IPS-11a (cell line): ENCODE measurements around the gene DBN1.
"Not testable (repeated sequence)": the region's sequence is repeated elsewhere in the genome, so short reads cannot be mapped to it uniquely, and the experiment has no call there.

Source experiments
- H3K4me3 ChIP-seq: one replicate; pipeline ENCODE4 v1.5.1; 2013; ENCODE audit warnings: low read depth, low read length, control low read depth

Gene DBN1

DNA sequence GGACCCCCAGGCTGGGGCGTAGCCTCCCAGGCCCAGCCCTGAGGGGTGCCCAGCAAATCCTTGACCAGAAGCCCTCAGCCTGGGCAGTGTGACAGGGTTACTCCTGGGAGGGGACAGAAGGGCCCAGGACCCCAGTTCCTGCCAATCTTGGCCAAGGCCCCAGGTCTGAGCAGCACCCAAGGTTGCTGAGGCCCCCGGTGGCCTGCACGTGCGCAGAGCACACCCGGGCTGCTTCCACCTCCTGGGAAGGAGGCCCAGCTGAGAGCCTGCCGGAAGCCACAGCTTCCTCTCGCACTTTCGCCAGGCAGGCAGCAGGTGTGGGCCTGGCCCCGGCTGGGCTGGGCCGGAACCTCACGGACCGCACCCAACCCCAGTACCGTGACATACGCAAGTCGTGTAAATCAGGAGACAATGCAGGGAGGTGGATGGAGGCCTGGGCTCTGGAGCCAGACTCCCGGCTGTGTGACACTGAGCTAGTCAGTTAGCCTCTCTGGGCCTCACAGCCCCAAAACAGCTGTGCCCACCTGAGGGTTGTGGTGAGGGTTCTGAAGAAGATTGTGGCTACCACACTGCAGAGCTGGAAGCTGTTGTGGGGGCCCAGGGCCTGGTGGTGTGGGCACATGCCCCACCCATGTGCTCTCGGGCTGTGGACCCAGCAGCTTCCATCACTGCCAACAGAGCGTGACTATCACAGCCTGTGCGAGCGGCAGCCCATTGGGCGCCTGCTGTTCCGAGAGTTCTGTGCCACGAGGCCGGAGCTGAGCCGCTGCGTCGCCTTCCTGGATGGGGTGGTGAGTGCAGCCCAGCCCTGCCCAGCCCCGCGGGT, 41.9 kb downstream of the DBN1 start:
- no peak overlapping the region for H3K4me3 ChIP-seq

DNA sequence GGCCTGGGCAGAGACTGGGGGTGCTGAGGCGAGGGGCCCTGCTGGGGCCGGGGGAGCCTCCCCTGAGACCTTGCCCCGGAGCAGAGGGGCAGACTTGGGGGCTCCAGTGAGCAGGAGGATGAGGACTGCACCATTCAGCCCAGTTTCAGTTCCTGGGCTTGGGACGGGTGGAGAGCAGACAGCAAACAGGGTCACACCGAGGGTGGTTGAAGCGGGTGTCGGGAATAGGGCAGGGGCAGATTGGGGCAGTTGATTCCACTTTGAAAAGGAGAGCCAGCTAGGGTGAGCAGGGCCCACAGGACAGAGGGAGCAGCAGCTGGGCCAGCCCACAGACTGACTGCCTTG, 42.5 kb downstream of the DBN1 start:
- H3K4me3 ChIP-seq, result no peak overlapping the region

DNA sequence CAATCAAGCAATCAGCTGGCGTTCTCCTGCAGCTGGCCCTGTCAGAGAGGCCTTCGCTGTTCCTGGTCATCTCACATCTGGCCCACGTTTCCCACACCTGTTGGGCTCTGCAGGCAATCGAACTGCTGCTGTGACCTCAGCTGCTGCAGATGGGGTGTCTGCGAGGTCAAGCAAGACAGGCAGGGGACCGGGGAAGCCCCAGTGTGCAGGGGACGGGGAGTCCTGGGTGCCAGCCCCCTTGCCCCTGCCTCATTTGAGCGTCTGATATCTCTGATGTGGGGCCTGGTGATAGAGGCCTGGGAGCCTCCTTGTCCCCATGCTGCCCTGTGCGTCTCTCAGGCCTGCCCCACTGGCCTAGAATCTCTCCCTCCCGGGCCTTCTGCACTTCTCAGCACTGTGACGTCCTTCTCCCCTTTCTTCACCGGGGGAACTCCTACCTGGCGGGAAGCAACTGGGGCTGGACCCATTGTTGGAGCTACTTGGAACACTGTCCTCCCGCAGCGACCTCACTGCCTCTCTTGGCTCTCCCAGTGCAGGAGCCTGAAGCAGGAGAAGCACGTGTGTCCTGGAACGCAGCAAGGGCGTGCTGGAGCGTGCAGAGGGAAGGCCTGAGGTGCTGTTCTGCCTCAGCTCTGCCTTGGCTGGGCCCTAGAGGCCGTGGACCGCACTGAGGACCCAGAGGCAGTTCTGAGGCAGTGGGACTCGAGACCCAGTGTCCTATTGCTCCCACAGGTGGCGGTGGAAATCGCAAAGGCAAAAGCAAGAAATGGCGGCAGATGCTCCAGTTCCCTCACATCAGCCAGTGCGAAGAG, 43.1 kb downstream of the DBN1 start:
- no peak overlapping the region for H3K4me3 ChIP-seq

DNA sequence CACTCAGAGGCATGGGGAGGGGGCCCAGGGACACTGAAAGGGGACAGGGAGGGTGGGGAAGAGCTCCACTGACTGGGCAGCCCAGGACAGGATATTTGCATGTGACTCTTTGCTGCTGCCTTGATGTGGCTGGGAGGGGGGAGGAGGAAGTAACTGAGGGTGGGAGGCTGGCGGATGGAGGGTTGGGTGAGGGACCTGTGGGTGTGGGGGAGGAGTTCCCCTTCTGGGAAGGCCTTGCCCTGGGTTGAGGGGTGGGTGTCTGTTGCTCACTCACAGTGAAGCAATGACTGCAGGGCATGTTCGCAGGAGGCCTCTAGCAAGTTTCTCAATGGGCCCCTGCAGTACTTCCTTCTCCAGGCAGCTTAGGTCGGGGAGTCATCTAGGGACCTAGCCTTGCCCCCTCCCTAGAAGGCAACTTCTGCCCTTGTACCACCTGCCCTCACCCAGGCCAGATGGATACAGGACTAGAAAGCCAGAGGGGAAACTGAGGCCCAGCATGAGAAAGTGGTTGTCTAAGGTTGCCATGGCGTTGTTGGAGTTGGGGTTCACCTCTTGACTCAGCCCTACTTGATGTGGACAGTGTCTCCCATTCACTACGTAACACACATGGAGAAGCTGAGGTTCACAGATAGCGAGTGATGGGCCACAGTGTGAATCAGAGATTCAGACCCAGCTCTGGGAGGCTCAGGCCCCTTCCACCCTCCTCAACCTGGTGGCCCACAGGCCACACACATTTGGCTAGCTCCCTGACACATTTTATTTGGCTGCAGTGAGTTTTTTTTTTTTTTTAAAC, 44.0 kb downstream of the DBN1 start:
- H3K4me3 ChIP-seq, result no peak overlapping the region

DNA sequence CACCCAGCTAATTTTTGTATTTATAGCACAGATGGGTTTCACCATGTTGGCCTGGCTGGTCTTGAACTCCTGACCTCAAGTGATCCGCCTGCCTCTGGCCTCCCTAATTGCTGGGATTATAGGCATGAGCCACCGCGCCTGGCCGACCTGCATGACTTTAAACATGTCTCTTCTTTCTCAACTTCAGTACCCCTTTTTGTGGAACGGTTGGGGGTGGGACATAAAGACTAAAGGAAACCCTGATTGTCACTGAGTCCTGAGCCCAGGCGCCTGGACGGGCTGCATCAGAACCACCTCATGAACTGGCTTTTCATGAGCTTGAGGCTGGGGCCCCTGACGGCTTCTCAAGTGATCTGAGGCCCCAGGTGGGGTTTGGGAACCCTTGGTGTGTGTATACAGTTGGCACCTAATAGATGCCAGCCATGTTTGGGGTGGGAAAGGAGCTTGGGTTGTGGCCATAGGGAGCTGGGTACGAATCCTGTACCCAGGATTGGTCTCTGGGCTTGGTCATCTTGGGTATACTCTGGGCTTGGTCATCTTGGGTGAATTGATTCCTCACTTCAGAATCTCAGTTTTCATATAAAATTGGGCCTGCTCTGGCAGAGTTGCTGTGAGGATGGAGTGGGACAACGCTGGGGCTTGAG, 44.7 kb downstream of the DBN1 start:
- no peak overlapping the region for H3K4me3 ChIP-seq

DNA sequence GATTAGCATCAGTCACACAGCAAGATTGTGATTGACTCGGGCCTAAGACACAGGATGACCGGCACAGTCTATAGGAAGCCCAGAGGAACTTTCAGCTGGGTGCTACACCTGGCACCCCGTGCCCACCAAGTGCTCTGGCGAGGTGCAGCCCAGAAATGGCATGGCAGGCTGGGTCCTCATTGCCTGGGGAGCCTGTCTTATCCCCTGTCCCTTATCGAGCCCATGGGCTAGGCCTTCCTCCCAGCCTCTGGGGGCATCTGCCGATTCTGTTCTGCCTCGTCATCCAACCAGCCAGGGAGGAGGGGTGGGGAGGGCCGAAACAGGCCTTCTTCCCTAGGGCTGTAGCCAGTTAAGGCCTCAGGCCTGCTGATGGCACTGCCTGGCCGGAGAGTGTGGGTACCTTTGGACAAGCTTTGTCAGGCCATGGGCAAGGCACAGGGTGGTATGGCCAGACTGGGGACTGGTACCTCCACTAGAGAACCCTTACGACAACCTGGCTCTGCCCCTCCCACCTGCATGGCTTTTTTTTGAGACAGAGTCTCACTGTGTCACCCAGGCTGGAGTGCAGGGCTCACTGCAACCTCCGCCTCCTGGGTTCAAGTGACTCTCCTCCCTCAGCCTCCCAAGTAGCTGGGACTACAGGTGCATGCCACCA, 45.4 kb downstream of the DBN1 start:
- no peak overlapping the region for H3K4me3 ChIP-seq

DNA sequence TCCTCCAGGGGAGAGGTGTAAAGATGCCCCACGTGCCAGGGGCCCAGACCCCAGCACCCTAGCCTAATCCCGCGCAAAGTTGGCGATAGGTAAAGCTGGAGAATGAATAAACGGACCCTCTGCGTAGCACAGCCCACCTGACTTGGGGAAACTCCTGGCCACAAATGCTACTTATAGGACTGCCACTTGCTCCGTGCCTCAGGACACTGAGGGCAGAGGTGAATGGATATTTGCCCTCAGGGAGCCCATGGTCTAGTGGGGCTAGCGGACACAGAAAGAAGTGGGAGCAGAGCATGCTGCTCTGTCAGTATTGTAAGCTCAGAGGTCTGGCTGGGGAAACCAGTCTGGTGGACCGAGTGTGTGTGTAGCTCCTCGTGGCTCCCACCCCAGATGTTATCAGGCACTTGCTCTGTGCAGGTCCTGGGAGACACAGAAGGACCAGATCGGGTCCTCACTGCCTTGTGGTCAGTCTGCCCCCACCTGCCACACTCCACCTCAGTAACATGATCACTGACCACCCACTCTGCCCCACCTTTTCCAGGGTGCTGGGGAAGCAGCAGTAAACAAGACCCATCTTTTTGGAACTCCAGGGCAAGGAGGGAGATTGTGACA, 46.1 kb downstream of the DBN1 start:
- peak overlapping the region; percentile 72 for H3K4me3 ChIP-seq

DNA sequence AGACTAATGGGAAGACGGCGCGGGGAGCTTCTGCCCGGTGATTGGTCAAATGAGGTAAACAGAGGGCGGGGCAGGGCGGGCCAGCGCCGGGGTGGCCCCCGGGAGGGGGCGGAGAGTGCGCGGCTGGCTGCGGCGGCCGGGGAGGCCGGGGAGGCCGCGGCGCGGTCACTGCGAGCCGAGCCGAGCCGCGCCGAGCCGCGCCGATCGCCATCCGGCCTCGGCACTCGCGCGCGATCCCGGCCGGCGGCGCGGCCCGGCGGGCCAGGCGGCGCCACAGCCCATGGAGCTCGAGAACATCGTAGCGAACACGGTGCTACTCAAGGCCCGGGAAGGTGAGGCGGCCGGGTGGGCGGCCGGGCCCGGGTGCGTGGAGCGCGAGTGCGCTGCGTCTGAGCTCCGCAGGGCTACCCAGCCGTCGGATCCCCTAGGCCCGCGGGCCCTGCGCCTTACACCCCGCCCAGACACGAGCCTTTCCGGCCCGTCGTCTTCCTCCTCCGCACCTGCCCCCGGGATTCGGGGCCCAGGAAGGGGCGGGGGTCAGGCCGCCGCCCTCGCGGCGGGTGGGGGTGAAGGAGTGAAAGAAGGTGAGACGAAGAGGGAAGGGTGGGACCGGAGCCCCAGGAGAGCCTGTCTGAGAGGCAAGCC, 46.7 kb downstream of the DBN1 start, which contains the start of gene GRK6:
GRK6 (plus strand) TSS at position 111 of the 645 bp plus-strand sequence; CDS start at position 281, 170 bp downstream.
- H3K4me3 ChIP-seq, result peak within 1 kb of the TSS; percentile 72

DNA sequence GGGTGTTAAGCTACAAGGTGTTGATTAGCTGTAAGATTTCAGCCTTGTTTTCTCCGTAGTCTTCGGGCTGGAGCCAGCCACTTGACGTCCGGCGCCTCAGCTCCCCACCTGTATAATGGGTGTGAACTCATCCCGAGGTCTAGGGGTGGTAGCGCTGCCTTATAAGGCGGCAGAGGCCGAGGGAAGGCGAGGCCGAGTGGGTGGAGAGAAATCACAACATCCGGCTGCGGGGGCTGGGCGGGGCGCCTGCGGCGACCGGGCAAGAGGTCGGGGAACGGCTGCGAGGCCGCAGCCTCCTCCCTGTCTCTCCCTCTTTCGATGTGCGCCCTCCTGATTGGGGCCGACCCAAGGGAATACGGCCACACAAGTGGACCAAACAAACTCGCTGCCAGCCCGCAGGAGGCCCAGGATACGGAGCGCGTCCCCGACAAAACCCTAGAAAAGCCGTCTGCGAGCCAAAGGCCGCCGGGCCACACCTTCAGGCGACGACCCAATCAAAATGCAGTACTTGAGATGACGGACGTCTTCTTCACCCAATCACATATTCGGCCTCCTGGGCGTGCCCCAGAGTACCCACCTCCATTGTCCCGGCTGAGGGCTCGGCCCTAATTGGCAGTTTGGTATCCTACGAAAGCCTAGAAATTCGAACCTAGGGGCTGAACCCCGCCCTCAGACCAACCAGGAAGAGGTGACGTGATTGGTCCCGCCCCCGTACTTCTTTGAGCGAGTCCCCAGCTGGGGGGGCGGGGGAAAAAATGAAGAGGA, 47.5 kb downstream of the DBN1 start:
- peak overlapping the region; percentile 68 for H3K4me3 ChIP-seq

DNA sequence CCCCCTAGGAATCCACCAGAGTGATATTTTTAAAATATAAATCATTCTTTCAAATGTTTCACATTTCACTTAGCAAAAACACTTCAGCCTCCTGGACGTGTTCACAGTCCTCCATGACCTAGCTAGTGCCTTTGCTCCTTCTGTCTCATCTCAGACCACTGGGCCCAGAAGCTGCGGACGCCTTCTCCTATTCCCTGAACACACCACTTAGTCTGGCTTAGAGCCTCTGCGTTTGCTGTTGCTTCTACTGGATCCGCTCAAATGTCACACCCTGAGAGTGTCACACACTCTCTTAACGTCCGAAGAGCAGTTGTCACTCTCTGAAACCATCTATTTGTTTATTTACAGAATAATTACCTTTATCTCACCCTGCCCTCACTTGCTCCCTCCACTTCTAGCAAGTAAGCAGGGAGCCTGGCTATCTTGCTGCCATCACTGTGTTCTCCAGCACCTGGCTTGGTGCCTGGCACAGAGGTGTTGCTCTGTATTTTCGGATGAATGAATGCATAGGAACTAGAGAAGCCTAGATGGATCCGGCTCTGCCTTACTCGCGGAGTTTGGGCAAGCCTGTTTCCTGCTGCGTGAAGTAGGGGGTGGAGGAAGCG, 48.1 kb downstream of the DBN1 start:
- H3K4me3 ChIP-seq, result peak overlapping the region; percentile 68

DNA sequence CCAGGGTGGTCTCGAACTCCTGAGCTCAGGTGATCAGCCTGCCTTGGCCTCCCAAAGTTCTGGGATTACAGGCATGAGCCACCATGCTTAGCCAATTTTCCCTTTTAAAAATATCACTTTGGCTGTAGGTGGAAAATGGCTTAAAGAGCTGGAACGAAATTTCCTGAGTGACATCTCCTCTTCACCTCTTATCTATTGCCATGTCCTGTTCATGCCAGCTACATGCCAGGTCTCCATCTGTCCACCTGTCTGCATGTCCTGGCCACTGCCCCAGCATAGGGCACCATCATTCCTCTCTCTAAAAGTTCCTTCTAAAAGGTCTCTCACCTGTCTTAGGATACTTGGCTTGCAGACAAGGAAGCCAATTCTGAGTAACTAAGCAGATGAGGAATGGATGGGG, 49.8 kb downstream of the DBN1 start:
- no peak overlapping the region for H3K4me3 ChIP-seq

DNA sequence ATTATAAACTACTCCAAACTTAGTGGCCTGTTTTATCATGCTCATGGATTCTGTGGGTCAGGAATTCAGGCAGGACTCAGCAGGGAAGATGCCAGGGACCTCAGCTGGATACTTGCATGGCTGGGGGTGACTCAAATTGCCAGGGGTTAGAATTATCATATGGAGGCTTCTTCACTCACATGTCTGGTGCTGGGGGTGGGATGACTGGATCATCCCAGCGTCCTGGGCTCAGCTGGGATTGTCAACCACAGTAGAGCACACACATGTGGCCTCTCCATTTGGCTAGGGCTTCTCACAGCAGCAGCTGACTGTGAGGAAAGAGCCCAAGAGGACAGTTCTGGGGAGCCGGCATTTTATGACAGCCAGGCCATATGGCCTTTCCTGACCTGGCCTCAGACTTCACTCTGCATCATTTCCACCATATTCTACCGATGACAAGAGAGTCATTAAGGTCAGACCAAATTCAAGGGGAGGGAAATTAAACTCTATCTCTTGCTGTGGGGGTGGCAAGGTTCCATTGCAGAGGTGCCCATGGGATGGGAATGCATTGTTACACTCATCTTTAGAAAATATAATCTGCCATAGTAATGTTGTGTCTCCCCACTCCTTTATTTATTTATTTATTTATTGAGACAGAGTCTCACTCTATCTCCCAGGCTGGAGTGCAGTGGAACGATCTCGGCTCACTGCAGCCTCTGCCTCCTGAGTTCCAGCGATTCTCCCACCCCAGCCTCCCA, 52.2 kb downstream of the DBN1 start:
- no peak overlapping the region for H3K4me3 ChIP-seq

DNA sequence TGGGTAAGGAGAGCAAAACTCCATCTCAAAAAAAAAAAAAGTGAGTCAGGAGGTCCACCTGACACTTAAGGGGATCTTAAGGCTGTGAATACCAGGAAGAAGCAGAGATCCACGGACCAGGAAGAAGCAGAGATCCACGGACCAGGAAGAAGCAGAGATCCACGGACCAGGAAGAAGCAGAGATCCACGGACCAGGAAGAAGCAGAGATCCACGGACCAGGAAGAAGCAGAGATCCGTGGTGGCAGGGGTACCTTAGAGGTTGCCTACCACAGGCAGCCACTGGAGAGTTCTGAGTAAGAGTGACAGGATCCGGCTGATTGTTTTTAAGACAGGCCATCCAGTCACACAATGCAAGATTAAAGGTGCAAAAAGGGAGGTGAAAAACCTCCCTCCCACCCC, 53.0 kb downstream of the DBN1 start:
- H3K4me3 ChIP-seq, result not testable (repeated sequence)

DNA sequence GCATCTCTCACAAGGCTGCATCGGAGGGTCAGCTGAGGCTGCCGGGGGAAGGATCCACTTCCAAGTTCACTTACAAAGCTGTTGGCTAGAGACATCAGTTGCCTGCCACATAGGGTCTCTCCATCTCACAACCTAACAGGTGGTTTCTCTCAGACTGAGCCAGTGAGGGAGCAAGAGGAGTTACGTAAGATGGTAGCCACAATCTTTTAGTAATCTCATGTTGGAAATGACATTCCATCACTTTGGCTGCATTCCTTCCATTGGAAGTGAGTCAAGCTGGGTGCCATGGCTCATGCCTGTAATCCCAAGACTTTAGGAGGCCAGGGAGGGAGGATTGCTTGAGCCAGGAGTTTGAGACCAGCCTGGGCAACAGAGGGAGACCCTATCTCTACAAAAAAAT, 54.4 kb downstream of the DBN1 start:
- no peak overlapping the region for H3K4me3 ChIP-seq

DNA sequence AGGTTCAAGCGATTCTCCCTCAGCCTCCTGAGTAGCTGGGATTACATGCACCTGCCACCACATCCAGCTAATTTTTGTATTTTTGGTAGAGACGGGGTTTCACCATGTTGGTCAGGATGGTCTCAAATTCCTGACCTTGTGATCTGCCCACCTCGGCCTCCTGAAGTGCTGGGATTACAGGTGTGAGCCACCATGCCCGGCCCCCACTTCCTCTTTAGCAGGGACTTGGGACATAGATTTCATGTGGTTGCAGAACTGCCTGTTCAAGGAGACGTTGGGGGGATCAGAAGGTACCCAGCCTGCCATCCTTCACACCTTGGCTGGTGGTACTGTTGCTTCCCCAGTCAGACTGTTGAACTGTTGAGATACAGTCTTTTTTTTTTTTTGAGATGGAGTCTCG, 56.4 kb downstream of the DBN1 start:
- H3K4me3 ChIP-seq, result not testable (repeated sequence)

DNA sequence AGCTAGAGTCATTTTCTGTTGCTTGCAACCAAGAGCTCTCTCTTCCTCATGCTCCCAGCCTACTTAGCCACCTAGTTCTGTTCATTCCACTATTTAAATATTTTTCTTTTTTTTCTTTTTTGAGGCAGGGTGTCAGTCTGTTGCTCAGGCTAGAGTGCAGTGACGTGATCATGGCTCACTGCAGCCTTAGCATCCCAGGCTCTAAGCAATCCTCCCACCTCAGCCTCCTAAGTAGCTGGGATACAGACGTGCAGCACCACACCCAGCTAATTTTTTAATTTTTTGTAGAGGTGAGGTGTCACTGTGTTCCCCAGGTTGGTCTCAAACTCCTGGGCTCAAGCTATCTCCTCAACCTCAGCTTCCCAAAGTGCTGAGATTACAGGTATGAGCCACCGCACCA, 59.0 kb downstream of the DBN1 start:
- H3K4me3 ChIP-seq, result no peak overlapping the region

DNA sequence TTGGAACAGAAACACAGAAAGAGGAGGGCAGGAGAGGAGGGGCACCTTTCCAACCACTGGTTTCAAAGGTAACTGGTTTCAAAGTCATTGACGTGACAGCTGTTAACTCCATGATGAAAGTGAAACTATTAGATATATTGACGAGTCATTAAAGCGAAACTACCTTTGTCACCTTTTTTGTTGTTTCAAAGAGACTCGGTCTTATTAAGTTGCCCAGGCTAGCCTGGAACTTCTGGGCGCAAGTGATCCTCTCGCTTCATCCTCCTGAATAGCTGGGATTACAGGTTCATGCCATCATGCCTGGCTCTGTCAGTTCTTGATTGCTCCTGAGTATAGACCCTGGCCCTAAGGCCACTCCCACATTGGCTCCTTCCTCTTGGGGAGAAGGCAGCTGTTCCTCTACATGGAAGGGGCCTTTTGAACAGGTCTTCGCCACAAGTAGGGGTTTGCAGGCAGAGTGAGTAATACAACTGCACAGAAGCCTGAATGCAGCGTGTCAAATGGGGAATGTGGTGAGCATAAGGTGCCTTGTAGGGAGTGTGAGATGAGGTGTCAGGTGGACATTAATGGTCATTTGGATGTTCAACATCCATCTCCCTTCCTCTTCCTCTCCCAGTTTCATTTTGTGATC, 60.7 kb downstream of the DBN1 start:
- no peak overlapping the region for H3K4me3 ChIP-seq
